GM19351 (cell line): ENCODE measurements around the gene DLGAP3.
"Not testable (repeated sequence)": the region's sequence is repeated elsewhere in the genome, so short reads cannot be mapped to it uniquely, and the experiment has no call there.

Experiments used
- ATAC-seq: cut with Tn5 transposase; IDR thresholded peaks from one replicate; pipeline ENCODE4 v1.9.1; 2021; ENCODE audit warnings: mild to moderate bottlenecking, moderate library complexity; ENCODE audit not compliant: unreplicated experiment

Gene DLGAP3

DNA sequence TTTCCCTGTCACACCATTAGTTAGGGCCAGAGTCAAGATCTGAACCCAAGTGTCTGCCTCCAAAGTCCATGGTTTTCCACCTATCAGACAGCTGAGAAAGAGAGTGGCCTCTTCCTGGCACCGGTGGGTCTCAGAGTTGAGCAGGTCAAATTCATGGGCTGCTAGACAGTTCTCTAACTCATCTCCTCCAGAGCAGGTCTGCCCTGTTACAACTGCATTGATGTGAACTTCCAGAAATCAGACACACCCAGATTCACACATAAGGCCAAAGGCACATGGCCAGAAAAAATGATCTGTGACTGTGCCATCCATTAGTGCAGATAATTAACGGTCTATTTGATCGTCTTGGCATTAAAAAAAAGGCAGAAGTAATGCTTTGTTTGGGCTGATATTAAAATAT is 87.4 kb downstream of the DLGAP3 start:
- no peak for ATAC-seq

GRCh38 chr1:34840426-34840825 is 89.0 kb downstream of the DLGAP3 start:
- ATAC-seq: no peak

DNA sequence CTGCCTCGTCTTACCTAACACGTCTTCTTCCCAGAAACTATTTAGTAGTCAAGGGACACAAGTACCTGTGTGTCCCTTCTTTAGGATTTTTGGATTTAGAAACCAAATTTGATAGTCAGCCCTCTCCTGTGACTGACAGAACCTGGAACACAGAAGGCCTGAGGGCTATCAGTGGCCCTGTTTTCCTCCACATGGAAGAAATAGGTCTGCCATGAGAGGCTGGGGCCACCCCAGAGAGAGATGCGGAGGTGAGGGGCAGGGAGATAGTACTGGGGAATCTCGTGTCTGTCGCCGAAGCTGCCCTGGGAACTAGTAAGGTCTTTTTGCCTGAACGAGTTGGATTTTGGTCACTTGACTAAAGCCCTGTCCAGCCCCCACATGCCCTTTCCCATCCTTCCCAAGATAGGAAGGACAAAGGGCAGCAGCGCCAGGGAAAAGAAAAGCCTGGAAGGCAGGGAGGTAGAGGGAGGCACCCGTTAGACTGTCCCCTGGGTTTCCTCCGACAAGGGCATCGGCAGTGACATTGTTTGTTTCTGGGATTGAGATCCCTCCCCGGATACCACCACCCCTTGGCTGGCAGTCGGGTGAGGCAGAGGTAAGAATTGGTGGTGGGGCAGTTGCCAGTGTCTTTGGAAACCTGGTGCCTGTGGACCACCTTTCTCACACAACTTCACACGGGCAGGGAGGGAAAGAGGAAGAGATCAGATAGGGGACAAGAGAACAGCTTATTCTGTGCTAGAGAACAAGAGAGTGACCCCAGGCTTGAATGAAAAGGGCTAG is 89.7 kb downstream of the DLGAP3 start:
- ATAC-seq: no peak

DNA sequence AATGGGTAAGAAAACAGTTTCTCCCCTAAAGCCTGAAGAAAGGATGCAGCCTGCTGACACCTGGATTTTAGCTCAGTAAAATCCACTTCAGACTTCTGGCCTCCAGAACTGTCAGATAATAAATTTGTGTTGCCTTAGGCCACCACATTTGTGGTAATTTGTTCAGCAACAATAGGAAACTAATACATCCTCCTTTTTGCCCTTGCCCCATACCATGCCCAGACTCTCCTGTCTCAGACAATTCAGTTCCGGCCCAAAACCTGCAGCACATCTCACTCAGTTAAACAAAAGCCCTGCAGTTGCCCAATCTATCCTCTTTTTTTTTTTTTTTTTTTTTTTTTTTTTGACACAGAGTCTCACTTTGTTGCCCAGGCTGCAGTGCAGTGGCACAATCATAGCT is 95.7 kb downstream of the DLGAP3 start:
- ATAC-seq: no peak

GRCh38 chr1:34831721-34832246 is 97.7 kb downstream of the DLGAP3 start:
- ATAC-seq: no peak

- no peak for ATAC-seq
These were observed 100.2 kb downstream of the DLGAP3 start for GRCh38 chr1:34829250-34829649.

DNA sequence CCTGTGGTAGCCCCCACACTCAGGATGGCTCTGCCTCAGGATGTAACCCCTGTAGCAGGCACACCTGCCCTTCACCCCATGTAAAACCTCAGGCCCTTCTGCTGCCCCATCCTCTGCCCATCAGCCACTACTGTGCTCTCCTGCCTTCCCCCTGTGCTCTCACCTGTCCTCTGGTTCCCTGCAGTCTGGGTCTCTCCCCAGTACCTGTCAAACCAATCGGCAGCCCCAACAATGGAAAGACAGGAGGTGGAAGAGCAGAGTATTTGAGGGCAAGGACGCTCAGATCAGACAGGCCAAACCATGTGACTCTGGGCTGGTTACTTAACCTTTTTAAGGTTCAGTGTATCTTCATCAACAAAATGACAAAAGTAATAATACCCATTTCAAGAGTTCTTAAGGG is 100.8 kb downstream of the DLGAP3 start:
- ATAC-seq: no peak

DNA sequence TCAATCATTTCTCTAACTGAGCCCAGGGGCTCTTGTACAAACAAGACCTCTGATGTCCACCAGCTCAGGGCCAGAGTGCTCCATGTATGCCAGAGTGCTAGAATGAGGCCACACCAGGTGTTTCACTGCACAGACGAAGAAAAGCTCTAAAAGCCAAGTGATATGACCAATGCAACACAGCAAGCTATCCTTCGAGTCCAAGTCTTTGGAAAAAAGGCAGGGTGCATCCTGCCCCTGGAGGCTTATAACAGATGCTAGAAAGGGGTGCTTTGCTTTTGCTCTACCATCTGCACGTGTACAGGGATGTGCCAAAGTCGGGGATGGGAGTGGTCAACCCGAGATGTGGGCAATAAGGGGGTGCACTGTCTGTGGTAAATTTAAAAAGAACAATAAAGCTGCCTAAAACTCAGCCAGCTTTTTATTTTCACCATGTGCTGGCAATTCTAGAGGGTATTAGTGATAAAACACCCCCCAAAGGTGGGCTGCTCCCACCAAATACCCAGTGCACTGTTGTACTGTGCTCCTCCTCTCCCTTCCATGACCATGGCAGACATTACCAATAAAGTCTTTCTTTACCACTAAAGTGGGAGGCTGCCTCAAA is 102.0 kb downstream of the DLGAP3 start:
- ATAC-seq: no peak

- no peak for ATAC-seq
These were observed 103.9 kb downstream of the DLGAP3 start for GRCh38 chr1:34825455-34826091.

DNA sequence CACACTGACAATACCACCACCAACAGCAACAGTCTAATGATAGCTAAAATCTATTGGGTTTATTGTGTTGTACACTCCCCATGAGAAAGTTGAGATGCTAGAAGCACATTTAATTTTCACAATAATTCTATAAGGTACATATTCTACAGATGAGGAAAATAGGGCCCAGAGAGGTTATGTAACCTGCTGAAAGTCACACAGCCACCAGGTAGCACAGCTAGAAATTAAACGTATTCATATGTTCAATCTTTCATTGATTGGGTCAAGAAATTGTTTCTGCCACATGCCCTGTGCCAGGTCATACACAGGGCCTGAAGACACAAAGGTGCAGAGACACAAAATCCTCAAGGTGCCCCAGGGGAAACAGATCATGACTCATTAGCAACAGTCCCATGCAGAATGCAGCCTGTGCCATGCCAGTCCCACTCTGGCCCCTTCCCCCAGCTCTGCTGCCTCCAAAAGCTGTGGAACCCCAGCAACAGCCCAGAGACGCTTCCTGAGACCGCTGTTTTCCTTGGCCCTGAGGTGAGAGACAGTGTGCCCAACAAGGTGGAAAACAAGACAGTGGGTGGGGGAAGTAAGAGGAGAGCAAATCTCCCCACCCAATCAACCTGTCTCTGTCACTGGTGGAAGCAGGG is 104.5 kb downstream of the DLGAP3 start:
- no peak for ATAC-seq

GRCh38 chr1:34822202-34822601 is 107.2 kb downstream of the DLGAP3 start:
- ATAC-seq: no peak

DNA sequence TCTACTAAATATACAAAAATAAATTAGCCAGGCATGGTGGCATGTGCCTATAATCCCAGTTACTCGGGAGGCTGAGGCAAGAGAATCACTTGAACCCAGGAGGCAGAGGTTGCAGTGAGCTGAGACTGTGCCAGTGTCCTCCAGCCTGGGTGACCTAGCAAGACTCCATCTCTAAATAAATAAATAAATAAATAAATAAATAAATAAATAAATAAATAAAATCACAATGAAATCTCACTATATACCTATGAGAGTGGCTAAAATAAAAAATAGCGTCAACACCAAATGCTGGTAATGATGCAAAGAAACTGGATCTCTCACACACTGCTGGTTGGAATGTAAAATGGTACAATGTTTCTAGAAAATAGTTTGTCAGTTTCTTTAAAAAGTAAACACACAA is 110.6 kb downstream of the DLGAP3 start:
- ATAC-seq: not testable (repeated sequence)

DNA sequence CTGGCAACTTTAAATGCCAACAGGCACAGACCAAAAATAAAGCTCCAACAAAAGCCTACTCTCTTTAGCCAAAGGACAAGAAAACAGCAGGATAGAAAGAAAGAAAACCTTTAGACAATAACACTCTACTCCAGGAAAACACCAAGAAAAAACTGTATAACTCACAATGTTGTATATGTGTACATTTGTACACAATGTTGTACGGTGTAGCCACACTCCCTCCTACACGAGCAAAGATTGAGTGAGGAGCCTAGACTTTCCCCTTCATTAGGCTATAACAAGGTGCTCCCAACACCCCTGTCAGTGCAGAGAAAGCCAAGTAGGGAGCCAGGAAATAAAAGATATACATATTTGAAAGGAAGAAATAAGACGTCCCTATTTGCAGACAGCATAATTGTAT is 112.7 kb downstream of the DLGAP3 start:
- ATAC-seq: no peak

GRCh38 chr1:34816332-34816731 is 113.1 kb downstream of the DLGAP3 start:
- no peak for ATAC-seq
